NCI-H2171 treated with DMSO at 0.1 percent for 48 hours (cell line): ENCODE results near the gene SLC38A7.

Source experiments
- DNase-seq: peaks from one replicate; lab custom pipeline; 2025; lab: John Stamatoyannopoulos, UW

Gene SLC38A7

GRCh38 chr16:58635502-58635901, 49.1 kb downstream of the SLC38A7 start:
- no peak for DNase-seq

- no peak for DNase-seq
Measured at GRCh38 chr16:58634265-58634802, 50.2 kb downstream of the SLC38A7 start.

- peak; percentile 100 for DNase-seq
Measured at GRCh38 chr16:58629733-58630640, 54.6 kb downstream of the SLC38A7 start, which contains the start of gene CNOT1. TSS of gene CNOT1 (minus strand) at chr16:58629826. CDS start at chr16:58599337, 30,489 bp downstream.

GRCh38 chr16:58628845-58629732, 55.5 kb downstream of the SLC38A7 start:
- peak; percentile 72 for DNase-seq

- no peak for DNase-seq
Measured at GRCh38 chr16:58624209-58624608, 60.4 kb downstream of the SLC38A7 start.

GRCh38 chr16:58620396-58620795, 64.2 kb downstream of the SLC38A7 start:
- DNase-seq: no peak

GRCh38 chr16:58615280-58615679, 69.3 kb downstream of the SLC38A7 start:
- no peak for DNase-seq
